22Rv1 (cell line): ENCODE results near the gene DNAJC15.

Experiments
- H3K27ac ChIP-seq: fragments of 450-650 bp; 2 replicates; pipeline ENCODE4 v1.5.1; 2017
- ZFX ChIP-seq: fragments of 450-650 bp; IDR thresholded peaks from 2 replicates; pipeline ENCODE4 v1.6.1; 2017; ENCODE audit warnings: antibody characterized with exemption, borderline replicate concordance
- TF ChIP-seq, protein P1 (sequence below): fragments of 450-650 bp; IDR thresholded peaks from 2 replicates; pipeline ENCODE4 v1.5.1; 2017; ENCODE audit warnings: mild to moderate bottlenecking

The DNAJC15 gene

DNA sequence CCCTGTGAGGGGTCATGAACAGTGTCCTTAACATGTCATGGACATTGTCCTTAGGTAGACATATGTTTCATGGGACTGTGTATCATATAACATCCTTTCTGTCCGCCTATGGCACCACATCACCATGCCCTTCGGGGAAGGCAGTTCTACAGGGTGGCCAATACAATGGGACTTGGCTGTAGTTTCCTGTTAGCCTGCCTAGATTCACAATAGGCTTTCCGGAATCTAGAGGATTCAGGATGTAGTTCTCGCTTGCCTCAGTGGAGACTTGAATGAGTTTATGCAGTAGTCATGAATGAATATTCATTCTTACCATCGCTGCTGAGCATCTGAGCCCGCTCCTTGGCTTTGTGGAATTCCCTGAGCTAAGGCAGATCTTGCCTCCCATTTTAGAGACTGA lies 100.5 kb downstream of the DNAJC15 start:
- no peak for TF ChIP-seq ZFX
- TF ChIP-seq, protein P1, sequence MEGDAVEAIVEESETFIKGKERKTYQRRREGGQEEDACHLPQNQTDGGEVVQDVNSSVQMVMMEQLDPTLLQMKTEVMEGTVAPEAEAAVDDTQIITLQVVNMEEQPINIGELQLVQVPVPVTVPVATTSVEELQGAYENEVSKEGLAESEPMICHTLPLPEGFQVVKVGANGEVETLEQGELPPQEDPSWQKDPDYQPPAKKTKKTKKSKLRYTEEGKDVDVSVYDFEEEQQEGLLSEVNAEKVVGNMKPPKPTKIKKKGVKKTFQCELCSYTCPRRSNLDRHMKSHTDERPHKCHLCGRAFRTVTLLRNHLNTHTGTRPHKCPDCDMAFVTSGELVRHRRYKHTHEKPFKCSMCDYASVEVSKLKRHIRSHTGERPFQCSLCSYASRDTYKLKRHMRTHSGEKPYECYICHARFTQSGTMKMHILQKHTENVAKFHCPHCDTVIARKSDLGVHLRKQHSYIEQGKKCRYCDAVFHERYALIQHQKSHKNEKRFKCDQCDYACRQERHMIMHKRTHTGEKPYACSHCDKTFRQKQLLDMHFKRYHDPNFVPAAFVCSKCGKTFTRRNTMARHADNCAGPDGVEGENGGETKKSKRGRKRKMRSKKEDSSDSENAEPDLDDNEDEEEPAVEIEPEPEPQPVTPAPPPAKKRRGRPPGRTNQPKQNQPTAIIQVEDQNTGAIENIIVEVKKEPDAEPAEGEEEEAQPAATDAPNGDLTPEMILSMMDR = no peak

DNA sequence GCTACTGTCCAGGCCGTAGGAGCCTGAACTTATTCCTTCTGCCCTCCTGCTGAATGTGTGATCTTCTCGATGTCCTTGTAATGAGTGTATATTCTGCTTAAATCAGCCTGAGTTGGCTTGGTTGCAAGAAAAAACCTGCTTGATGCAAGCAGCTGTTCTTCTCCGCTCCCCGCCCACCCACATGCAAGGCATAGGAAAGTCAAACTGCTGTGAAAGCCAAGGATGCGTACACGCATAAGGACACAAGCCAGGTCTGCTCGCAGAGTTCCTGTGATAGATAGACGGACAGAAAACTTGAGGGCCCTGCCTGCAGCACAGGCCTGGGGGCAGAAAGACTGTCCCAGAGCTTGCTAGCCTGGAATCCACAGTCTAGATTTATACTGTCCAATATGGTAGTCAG lies 101.1 kb downstream of the DNAJC15 start:
- H3K27ac ChIP-seq = no peak overlapping the region
- TF ChIP-seq, protein P1 = no peak
- TF ChIP-seq ZFX = no peak

More for the DNA sequence above, 100.5 kb downstream of the DNAJC15 start:
- H3K27ac ChIP-seq = no peak overlapping the region

DNA sequence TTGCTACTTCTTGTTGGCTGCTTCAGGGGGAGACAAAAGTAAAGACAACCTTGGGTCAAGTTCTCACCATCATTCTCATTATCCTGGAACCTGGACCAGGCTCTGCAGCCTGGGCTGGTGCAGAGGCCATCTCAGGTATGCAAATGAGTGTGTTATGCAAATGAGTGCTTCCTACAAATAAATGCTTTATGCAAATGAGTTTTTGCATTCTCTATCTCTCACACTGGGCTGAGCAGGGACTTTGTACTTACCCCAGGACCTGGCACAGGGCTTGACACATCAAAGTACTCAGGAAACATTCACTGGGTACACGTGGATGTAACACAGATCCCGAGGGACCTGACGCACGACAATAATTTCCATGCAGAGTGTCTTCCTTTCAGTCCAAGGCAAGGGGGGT lies 103.0 kb downstream of the DNAJC15 start:
- H3K27ac ChIP-seq = no peak overlapping the region
- TF ChIP-seq ZFX = no peak
- TF ChIP-seq, protein P1 = no peak

DNA sequence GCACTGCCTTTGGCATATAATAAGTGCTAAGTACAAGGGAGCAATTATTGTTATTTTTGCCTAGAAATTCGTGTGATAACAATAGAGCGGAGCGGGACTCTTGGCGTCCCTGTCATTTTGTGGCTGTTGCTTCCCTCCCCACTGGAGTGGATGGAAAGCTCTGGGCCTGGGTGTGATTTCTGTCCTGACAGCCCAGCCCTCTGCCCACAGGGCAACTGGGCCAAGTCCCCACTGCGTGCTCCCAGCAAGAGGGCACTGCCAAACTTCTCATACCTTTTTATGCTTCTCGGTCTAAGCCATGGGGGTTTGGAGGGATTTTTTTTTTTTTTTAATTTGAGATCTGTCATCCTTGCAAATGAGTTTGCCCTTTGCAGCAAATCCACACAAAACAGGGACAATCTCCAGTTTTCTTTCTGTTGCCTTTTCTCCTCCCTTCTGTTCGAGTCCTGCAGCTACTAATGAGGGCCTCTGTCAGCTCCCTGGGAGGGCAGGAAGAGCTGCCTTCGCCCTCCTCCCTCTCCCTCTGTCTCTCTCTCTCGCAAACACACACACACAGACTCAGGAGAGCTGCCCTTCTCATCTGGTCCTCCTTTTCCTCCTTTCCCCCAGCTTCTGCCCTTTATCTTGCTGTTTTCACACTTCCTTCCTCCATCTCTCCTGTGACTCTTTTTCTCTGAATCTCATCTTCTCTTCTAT lies 103.9 kb downstream of the DNAJC15 start:
- no peak overlapping the region for H3K27ac ChIP-seq
- TF ChIP-seq, protein P1 = no peak
- TF ChIP-seq ZFX = no peak

DNA sequence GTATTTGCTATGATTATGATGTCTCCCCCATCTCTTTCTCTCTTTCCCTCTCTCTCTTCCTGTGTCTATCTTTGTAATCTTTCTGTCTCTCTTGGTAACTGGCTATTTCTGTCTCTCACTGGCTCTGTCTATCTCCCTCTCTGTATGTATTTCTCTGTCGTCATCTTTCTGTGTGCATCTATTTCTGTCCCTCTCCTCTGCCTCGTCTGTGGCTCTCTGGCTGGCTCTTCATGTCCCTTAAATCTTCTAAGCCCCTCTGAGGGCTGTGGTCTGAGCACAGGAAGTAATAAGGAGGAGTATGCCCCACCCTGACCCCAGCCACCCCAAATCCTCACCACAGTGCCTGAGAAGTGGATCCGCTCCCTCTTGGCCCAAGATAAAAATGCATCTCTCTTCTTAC lies 104.4 kb downstream of the DNAJC15 start:
- H3K27ac ChIP-seq = no peak overlapping the region
- TF ChIP-seq, protein P1 = no peak
- TF ChIP-seq ZFX = no peak

DNA sequence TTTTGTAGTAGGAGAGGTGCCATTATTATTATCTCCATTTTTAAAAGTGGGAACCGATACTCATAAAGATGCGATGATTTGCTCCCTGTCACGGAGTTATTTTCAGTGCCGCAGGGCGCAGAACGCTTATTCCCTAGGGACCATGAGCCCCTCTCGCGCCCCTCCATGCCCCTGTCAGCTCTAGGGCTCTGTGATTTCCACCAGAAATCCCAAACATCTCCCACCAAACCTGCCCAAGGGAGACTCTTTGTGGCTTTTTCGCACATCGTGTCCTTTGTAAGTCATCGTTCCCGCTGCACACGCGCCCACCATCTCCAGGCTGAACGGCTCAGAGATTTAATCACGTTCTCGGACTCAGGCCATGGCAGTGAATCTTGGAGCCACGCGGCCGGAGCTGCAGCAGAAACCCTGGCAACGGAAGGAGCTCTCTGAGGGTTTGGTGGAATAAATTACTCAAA lies 105.1 kb downstream of the DNAJC15 start:
- TF ChIP-seq ZFX = no peak
- TF ChIP-seq, protein P1 = no peak
- no peak overlapping the region for H3K27ac ChIP-seq

DNA sequence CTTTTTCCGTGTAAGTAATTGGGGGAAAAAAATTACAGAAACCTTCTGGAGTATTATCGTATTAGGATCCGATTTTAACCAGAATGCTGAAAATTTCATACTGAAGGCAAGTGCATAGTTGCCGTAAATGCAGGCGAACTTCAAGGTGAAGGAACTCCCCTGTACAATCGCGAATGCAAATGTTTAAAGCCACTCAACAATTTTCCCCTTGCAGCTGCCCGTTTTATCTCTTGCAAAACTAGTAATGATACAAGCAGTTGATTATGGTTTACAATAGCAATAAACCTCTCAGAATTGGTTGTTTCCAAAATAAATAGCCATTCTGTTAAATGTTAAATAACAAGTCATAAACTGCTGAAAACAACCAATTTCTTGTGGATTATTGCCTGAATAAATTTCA lies 105.7 kb downstream of the DNAJC15 start:
- TF ChIP-seq ZFX = no peak
- TF ChIP-seq, protein P1 = no peak
- no peak overlapping the region for H3K27ac ChIP-seq
